K562 (cell line): Measurements from ENCODE around the gene ADAP1. TPM values are rescaled to one million over a fixed set of nuclear protein-coding genes. Genes with fewer than 3 reads are reported as not detected.

Experiments used
- BRF1 ChIP-seq: IDR thresholded peaks from 3 replicates; pipeline ENCODE4 v1.6.1; 2011; ENCODE audit warnings: borderline replicate concordance, mild to moderate bottlenecking; ENCODE audit not compliant: insufficient read length; ENCODE audit errors: extremely low read depth
- CBFA2T2 ChIP-seq: fragments of 450-650 bp; conservative IDR thresholded peaks from 2 replicates; pipeline ENCODE4 v1.6.1; 2017; ENCODE audit warnings: mild to moderate bottlenecking
- CBFB ChIP-seq: sonication (generic); formaldehyde crosslinking; IDR thresholded peaks from 2 replicates; pipeline ENCODE4 v1.4.0; 2020; ENCODE audit warnings: mild to moderate bottlenecking, missing genetic modification reagents
- GABPA ChIP-seq: fragments of 200-800 bp; sonication (Bioruptor generic); conservative IDR thresholded peaks from 2 replicates; pipeline ENCODE4 v1.6.1; 2016; ENCODE audit warnings: low read depth, missing genetic modification characterization, missing compliant biosample characterization
- GABPB1 ChIP-seq: sonication (generic); formaldehyde crosslinking; IDR thresholded peaks from 2 replicates; pipeline ENCODE4 v1.8.0; 2022; ENCODE audit warnings: mild to moderate bottlenecking, missing genetic modification reagents
- KAT8 ChIP-seq: fragments of 450-650 bp; IDR thresholded peaks from 2 replicates; pipeline ENCODE4 v1.6.1; 2016; ENCODE audit warnings: low read depth, mild to moderate bottlenecking
- MAZ ChIP-seq, 2 experiments: fragments of 450-650 bp in 1 of 2; sonication (generic) in 1 of 2; formaldehyde crosslinking; IDR thresholded peaks in 1 of 2; conservative IDR thresholded peaks in 1 of 2; 2 replicates each; pipeline versions ENCODE4 v1.4.0 to v1.5.0; 2020; ENCODE audit warnings: mild to moderate bottlenecking in 1 of 2, missing genetic modification reagents in 1 of 2
- SRF ChIP-seq, 2 experiments: fragments of 250-450, 450-650 bp in 1 of 2; sonication (Bioruptor Pico) in 1 of 2; sonication (generic) in 1 of 2; formaldehyde crosslinking; IDR thresholded peaks; 2 replicates each; pipeline versions ENCODE4 v1.5.0 to v1.5.1; 2020 to 2022; ENCODE audit warnings: mild to moderate bottlenecking in 1 of 2, missing genetic modification reagents in 1 of 2
- TEAD4 ChIP-seq, 2 experiments: sonication (generic) in 1 of 2; formaldehyde crosslinking in 1 of 2; IDR thresholded peaks; 2 replicates each; pipeline versions ENCODE4 v1.6.1 to v1.8.0; 2012 to 2022; ENCODE audit warnings: borderline replicate concordance in 1 of 2, inconsistent platforms in 1 of 2, low read length in 1 of 2, mild to moderate bottlenecking in 1 of 2, missing genetic modification reagents in 1 of 2
- ZNF263 ChIP-seq: sonication (generic); formaldehyde crosslinking; IDR thresholded peaks from 2 replicates; pipeline ENCODE4 v1.8.0; 2022; ENCODE audit warnings: mild to moderate bottlenecking, missing genetic modification reagents, borderline replicate concordance
- polyA plus RNA-seq, 8 experiments: library from polyadenylated mRNA; depleted of rRNA in 4 of 8; stranded (reverse) in 5 of 8; unstranded in 3 of 8; fragments of >200 nt; fragmentation: Nextera tagmentation in 2 of 8; fragmentation: Illumina TruSeq in 1 of 8; extraction: Ambion mirVana in 2 of 8; extraction: Trizol in 1 of 8; gene quantifications; 2 replicates each; pipeline versions ENCODE4 v1.2.1 to v1.2.3, GENCODE V29; 2011 to 2014; ENCODE audit warnings: inconsistent platforms in 1 of 8, missing spikeins in 1 of 8
- total RNA-seq, 7 experiments: library from RNA; depleted of rRNA in 6 of 7; stranded (reverse); fragments of >200 nt in 6 of 7; fragmentation: Illumina TruSeq in 2 of 7; extraction: Trizol in 2 of 7; gene quantifications; 2 replicates each; pipeline versions ENCODE4 v1.2.1 to v1.2.3, GENCODE V29; 2011 to 2021; ENCODE audit warnings: low replicate concordance in 1 of 7
- TF ChIP-seq, protein P1 (sequence below): fragments of 250-450 bp; sonication (Bioruptor Pico); IDR thresholded peaks from 2 replicates; pipeline ENCODE4 v1.8.0; 2021; ENCODE audit warnings: borderline replicate concordance, mild to moderate bottlenecking, moderate library complexity; ENCODE audit not compliant: poor library complexity, severe bottlenecking
- TF ChIP-seq, protein P2 (sequence below), 2 experiments: fragments of 450-650 bp; formaldehyde crosslinking in 1 of 2; IDR thresholded peaks; 2 replicates each; pipeline versions ENCODE4 v1.4.0 to v1.6.1; 2014 to 2020; ENCODE audit warnings: mild to moderate bottlenecking in 2 of 2, borderline replicate concordance in 1 of 2, low read depth in 1 of 2
- TF ChIP-seq, protein P3 (sequence below): sonication (generic); formaldehyde crosslinking; IDR thresholded peaks from 2 replicates; pipeline ENCODE4 v1.4.0; 2020; ENCODE audit warnings: mild to moderate bottlenecking, missing genetic modification reagents

Gene ADAP1
- total and polyA plus RNA-seq, 9 of the 15 experiments (the other 6 are each of a cell fraction or from before 2014, with no cell fraction given): 0.27 to 1.4 (median 0.52) TPM; not detected in 3

DNA sequence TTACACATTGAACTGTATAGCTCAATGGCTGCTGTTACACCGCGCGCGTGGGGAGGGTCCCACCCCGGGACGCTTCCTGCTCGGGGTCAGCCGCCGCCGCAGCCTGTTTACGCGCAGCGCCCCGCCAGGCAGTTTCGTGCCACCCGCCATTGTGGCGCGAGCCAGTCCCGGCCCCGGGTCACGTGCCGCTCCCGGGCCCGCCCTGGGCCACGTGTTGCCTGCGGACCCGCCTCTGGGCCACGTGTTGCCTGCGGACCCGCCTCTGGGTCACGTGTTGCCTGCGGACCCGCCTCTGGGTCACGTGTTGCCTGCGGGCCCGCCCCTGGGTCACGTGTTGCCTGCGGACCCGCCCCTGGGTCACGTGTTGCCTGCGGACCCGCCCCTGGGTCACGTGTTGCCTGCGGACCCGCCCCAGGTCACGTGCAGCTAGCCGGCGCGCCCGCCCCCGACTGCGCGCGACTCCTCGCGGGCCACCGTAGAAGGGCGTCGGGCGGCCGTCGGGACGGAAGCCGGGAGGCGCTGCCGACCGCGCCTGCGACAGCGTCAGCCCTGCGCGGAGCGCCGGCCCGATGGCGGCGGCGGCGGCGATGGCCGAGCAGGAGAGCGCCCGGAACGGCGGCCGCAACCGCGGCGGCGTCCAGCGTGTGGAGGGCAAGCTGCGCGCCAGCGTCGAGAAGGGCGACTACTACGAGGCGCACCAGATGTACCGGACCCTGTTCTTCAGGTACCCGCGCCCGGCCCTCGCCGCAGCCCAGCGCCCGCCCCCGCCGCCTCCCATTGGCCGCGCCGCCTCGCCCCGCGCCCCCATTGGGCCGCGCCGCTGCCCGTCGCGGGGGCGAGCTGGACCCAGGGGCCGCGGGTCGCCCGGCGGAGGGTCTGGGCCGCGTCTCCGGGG, 78.2 kb downstream of the ADAP1 start, which contains the start of gene GET4 (continued):
- TF ChIP-seq, protein P1, sequence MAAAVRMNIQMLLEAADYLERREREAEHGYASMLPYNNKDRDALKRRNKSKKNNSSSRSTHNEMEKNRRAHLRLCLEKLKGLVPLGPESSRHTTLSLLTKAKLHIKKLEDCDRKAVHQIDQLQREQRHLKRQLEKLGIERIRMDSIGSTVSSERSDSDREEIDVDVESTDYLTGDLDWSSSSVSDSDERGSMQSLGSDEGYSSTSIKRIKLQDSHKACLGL (CRISPR knock-in tag): peak; percentile 64
- TF ChIP-seq GABPA (tag) (peak; percentile 46; the same call in 1 of the 2 replicates), KAT8 (no peak), SRF (CRISPR knock-in tag; IDR thresholded peaks at IDR 0.05) (peak in 1 of 2 experiments; percentile 47; a peak in 1 of 4 replicates), BRF1 (no peak), ZNF263 (CRISPR knock-in tag) (peak; percentile 80), CBFA2T2 (peak; percentile 87), CBFB (CRISPR knock-in tag) (peak; percentile 87; the same call in 1 of the 2 replicates), TEAD4 (IDR thresholded peaks at IDR 0.05; ENCODE audit: low read length) (no peak), TEAD4 (CRISPR knock-in tag; IDR thresholded peaks at IDR 0.05; ENCODE audit: borderline replicate concordance) (peak; percentile 95; the same call in 1 of the 2 replicates), MAZ (CRISPR knock-in tag; conservative IDR thresholded peaks at IDR 0.05 in 1 of 2, IDR thresholded peaks at IDR 0.05 in 1 of 2) (peak; percentile 32 to 78), GABPB1 (peak; percentile 88; the same call in 1 of the 2 replicates)
- TF ChIP-seq, protein P2, sequence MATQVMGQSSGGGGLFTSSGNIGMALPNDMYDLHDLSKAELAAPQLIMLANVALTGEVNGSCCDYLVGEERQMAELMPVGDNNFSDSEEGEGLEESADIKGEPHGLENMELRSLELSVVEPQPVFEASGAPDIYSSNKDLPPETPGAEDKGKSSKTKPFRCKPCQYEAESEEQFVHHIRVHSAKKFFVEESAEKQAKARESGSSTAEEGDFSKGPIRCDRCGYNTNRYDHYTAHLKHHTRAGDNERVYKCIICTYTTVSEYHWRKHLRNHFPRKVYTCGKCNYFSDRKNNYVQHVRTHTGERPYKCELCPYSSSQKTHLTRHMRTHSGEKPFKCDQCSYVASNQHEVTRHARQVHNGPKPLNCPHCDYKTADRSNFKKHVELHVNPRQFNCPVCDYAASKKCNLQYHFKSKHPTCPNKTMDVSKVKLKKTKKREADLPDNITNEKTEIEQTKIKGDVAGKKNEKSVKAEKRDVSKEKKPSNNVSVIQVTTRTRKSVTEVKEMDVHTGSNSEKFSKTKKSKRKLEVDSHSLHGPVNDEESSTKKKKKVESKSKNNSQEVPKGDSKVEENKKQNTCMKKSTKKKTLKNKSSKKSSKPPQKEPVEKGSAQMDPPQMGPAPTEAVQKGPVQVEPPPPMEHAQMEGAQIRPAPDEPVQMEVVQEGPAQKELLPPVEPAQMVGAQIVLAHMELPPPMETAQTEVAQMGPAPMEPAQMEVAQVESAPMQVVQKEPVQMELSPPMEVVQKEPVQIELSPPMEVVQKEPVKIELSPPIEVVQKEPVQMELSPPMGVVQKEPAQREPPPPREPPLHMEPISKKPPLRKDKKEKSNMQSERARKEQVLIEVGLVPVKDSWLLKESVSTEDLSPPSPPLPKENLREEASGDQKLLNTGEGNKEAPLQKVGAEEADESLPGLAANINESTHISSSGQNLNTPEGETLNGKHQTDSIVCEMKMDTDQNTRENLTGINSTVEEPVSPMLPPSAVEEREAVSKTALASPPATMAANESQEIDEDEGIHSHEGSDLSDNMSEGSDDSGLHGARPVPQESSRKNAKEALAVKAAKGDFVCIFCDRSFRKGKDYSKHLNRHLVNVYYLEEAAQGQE (IDR thresholded peaks at IDR 0.05; ENCODE audit: borderline replicate concordance): peak; percentile 97
- TF ChIP-seq, protein P2 (CRISPR knock-in tag; IDR thresholded peaks at IDR 0.05; ENCODE audit: low read depth): peak; percentile 62; the same call in 1 of the 2 replicates
- TF ChIP-seq, protein P3, sequence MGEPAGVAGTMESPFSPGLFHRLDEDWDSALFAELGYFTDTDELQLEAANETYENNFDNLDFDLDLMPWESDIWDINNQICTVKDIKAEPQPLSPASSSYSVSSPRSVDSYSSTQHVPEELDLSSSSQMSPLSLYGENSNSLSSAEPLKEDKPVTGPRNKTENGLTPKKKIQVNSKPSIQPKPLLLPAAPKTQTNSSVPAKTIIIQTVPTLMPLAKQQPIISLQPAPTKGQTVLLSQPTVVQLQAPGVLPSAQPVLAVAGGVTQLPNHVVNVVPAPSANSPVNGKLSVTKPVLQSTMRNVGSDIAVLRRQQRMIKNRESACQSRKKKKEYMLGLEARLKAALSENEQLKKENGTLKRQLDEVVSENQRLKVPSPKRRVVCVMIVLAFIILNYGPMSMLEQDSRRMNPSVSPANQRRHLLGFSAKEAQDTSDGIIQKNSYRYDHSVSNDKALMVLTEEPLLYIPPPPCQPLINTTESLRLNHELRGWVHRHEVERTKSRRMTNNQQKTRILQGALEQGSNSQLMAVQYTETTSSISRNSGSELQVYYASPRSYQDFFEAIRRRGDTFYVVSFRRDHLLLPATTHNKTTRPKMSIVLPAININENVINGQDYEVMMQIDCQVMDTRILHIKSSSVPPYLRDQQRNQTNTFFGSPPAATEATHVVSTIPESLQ: peak; percentile 90
